Ectodermal cell (in vitro differentiated cells): ENCODE data around the gene CLDN9.

ENCODE experiments used
- H3K27ac ChIP-seq: 2 replicates; pipeline ENCODE4 v1.7.0; 2013; ENCODE audit warnings: mild to moderate bottlenecking, low read depth, low read length; ENCODE audit not compliant: insufficient read depth, poor library complexity, severe bottlenecking
- H3K27me3 ChIP-seq: 2 replicates; pipeline ENCODE4 v1.7.0; 2013; ENCODE audit warnings: mild to moderate bottlenecking, low read length; ENCODE audit not compliant: insufficient read depth, control insufficient read depth, poor library complexity, severe bottlenecking
- H3K36me3 ChIP-seq: one replicate; pipeline ENCODE4 v1.7.0; 2013; ENCODE audit warnings: low read length; ENCODE audit not compliant: control insufficient read depth, insufficient read depth
- H3K4me1 ChIP-seq: one replicate; pipeline ENCODE4 v1.7.0; 2013; ENCODE audit warnings: low read length; ENCODE audit not compliant: control insufficient read depth, insufficient read depth
- H3K4me3 ChIP-seq: 2 replicates; pipeline ENCODE4 v1.7.0; 2013; ENCODE audit warnings: low read depth, low read length, control low read depth; ENCODE audit not compliant: insufficient read depth
- H3K9me3 ChIP-seq: 2 replicates; pipeline ENCODE4 v1.7.0; 2013; ENCODE audit warnings: mild to moderate bottlenecking, low read length, moderate library complexity; ENCODE audit not compliant: control insufficient read depth
- WGBS, 2 experiments: methylation state at CpG; one replicate each; pipeline ENCODE4 v1.1.7; 2013; ENCODE audit warnings: missing lambda C conversion rate in 2 of 2; 5-methylcytosine and 5-hydroxymethylcytosine counted together

The CLDN9 gene

DNA sequence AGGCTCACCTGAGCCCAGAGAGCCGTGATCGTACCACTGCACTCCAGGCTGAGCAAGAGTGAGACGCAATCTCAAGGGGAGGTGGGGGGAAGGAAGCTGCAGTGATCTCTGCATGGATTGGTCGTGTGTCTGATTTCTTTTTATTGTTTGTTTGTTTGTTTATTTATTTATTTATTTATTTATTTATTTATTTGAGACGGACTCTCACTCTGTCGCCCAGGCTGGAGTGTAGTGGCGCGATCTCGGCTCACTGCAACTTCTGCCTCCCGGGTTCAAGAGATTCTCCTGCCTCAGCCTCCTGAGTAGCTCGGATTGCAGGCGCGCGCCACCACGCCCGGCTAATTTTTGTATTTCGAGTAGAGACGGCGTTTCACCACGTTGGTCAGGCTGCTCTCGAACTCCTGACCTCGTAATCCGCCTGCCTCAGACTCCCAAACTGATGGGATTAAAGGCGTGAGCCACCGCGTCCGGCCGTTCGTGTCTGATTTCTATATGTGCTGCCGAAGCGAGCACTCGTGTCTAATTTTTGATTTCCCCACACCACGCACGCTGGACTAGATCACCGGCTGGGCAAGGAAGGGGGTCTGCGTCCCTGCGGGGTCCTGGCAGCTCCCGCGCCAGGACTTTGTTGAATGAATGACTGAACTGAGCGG is 7.0 kb downstream of the CLDN9 start:
- 48% methylated on average over 39 to 40 of the region's 40 CpGs for WGBS, 2 experiments
- peak overlapping the region; percentile 56 for H3K4me3 ChIP-seq
- H3K27ac ChIP-seq, result no peak overlapping the region
- H3K4me1 ChIP-seq, result peaks cover 29% of the 10 kb centered on the region
- no peaks in the 10 kb centered on the region for H3K36me3 ChIP-seq
- H3K27me3 ChIP-seq, result peaks cover 5% of the 10 kb centered on the region
- H3K9me3 ChIP-seq, result no peaks in the 10 kb centered on the region

DNA sequence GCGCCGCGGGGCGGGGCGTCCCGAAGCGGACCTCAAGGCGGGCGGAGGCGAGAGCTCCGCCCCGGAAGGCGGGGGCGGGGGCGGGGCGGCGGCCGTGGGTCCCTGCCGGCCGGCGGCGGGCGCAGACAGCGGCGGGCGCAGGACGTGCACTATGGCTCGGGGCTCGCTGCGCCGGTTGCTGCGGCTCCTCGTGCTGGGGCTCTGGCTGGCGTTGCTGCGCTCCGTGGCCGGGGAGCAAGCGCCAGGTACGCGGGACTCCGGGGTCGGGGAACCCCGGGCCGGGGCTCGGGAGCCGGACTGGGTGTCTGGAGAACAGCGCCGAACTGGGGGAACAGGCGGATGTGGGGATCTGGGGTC is 7.5 kb downstream of the CLDN9 start, which contains the start of gene TNFRSF12A:
Gene TNFRSF12A (plus strand): TSS at position 122 of the 357 bp plus-strand sequence. CDS start 30 bp downstream, at position 152.
- H3K36me3 ChIP-seq, result no peaks in the 10 kb centered on the region
- H3K27ac ChIP-seq, result peak within 1 kb of the TSS; percentile 83
- H3K4me3 ChIP-seq, result peak within 1 kb of the TSS; percentile 56
- no peaks in the 10 kb centered on the region for H3K9me3 ChIP-seq
- peaks cover 5% of the 10 kb centered on the region for H3K27me3 ChIP-seq
- H3K4me1 ChIP-seq, result peaks cover 25% of the 10 kb centered on the region
- 0% methylated on average over 49 of the region's 49 CpGs for WGBS, 2 experiments

DNA sequence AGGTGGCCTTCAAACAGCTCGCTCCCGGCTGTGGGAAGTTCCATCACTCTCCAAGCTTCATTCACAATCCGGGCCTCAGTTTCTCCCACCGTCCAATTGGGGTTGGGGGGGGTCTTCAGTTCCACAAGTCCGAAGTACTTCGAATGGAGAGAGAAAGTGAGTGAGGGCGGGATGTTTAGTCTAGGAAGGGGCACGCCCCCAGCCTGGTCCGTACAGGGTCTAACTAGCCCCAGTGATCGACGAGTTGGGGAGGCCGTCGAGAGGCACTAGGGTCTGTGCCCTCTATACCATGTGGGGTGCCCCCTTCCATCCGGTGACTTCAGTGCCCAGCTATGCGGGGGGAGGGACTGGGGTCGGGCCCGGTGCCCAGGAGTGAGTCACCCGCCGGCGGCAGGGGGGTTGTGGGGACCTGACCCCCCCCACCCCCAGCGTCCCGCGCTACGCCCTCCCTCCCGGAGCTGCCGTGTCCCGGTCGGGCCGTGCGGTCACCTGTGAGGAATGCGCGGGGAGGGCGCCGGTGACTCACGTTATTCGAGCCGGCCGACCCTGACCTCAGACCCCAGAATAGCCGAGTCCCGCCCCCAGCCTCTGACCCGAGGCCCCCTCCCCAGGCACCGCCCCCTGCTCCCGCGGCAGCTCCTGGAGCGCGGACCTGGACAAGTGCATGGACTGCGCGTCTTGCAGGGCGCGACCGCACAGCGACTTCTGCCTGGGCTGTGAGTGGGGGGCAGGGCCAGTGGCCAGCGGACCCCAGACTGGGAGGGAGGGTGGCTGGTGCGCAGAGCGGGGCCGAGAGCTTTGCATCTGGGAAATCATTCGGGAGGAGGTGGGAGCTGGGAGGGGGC is 8.1 kb downstream of the CLDN9 start:
- H3K36me3 ChIP-seq, result peaks cover 6% of the 10 kb centered on the region
- peak overlapping the region; percentile 83 for H3K27ac ChIP-seq
- H3K4me3 ChIP-seq, result peak overlapping the region; percentile 56
- H3K4me1 ChIP-seq, result peaks cover 25% of the 10 kb centered on the region
- WGBS, 2 experiments, result 0% methylated on average over 57 of the region's 57 CpGs
- peaks cover 5% of the 10 kb centered on the region for H3K27me3 ChIP-seq
- H3K9me3 ChIP-seq, result no peaks in the 10 kb centered on the region

- Histone ChIP-seq H3K36me3 (peaks cover 13% of the 10 kb centered on the region), H3K27me3 (peaks cover 5% of the 10 kb centered on the region), H3K27ac (peak overlapping the region; percentile 83), H3K4me1 (peaks cover 25% of the 10 kb centered on the region), H3K9me3 (no peaks in the 10 kb centered on the region), H3K4me3 (peak overlapping the region; percentile 56)
- WGBS, 2 experiments, result 0 to 1% methylated on average over 24 to 25 of the region's 25 CpGs
These were observed 8.9 kb downstream of the CLDN9 start for GRCh38 chr16:3021449-3022207.

- 6 to 10% methylated on average over 7 to 8 of the region's 8 CpGs for WGBS, 2 experiments
- peak overlapping the region; percentile 83 for H3K27ac ChIP-seq
- H3K36me3 ChIP-seq, result peaks cover 17% of the 10 kb centered on the region
These were observed 9.5 kb downstream of the CLDN9 start for GRCh38 chr16:3022208-3022683.

DNA sequence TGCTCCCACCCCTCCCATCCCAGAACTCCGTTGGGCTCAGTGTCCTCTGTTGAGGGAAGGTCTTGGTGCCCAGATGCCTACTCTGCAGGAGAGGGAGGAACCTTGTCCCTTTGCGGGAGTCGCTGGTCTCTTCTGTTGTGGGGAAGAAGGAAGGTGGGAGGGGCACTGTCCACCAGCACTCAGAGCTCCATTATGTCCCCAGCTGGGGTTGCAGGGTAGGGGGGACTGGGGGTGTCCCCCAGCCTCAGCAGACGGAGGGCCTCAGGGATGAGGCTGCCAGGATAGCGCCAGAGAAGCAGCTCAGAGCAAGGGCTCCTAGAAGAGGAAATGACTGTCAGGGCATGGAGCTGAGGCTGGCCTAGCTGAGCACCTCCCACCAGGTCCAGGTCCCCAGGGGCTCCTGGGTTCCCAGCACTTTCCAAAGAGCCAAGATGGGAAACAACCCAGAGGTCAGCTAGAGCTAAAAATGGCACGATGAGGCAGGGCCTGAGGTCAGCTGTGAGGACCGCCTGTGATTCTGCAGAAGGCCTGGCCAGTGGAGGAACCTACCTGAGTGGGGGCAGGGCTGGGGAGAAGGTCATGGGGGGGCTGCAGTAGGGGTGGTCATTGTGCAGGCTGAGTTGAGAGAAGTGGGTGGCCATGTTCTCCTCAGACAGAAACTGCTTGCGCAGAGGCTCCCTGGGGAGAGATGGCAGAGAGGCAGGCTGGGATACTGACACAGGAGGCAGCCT is 10.1 kb downstream of the CLDN9 start:
- Histone ChIP-seq H3K27ac (peak overlapping the region; percentile 83), H3K9me3 (no peaks in the 10 kb centered on the region), H3K4me1 (peaks cover 25% of the 10 kb centered on the region), H3K36me3 (peaks cover 17% of the 10 kb centered on the region), H3K27me3 (no peaks in the 10 kb centered on the region), H3K4me3 (peak overlapping the region; percentile 60)
- WGBS, 2 experiments, result 27 to 33% methylated on average over 8 of the region's 8 CpGs

More at GRCh38 chr16:3022208-3022683, 9.5 kb downstream of the CLDN9 start:
- H3K4me1 ChIP-seq, result peaks cover 25% of the 10 kb centered on the region
- peaks cover 3% of the 10 kb centered on the region for H3K27me3 ChIP-seq
- no peaks in the 10 kb centered on the region for H3K9me3 ChIP-seq
- peak overlapping the region; percentile 56 for H3K4me3 ChIP-seq

GRCh38 chr16:3023415-3023668 is 10.6 kb downstream of the CLDN9 start:
- H3K9me3 ChIP-seq, result no peaks in the 10 kb centered on the region
- H3K4me1 ChIP-seq, result peaks cover 25% of the 10 kb centered on the region
- peak overlapping the region; percentile 79 for H3K27ac ChIP-seq
- H3K4me3 ChIP-seq, result peak overlapping the region; percentile 60
- H3K36me3 ChIP-seq, result peaks cover 17% of the 10 kb centered on the region
- WGBS, 2 experiments, result 4% methylated on average over 6 of the region's 6 CpGs
- H3K27me3 ChIP-seq, result peaks cover under 1% of the 10 kb centered on the region

GRCh38 chr16:3023669-3024478 is 11.2 kb downstream of the CLDN9 start, which contains the start of the genes HCFC1R1 and THOC6:
HCFC1R1 (minus strand) TSS chr16:3023942; CDS start chr16:3023941, 1 bp downstream.
THOC6 (plus strand) TSS chr16:3024035; CDS start chr16:3024327, 292 bp downstream.
- H3K9me3 ChIP-seq, result no peaks in the 10 kb centered on the region
- peaks cover 17% of the 10 kb centered on the region for H3K36me3 ChIP-seq
- peaks cover 23% of the 10 kb centered on the region for H3K4me1 ChIP-seq
- peak within 1 kb of the TSS; percentile 60 for H3K4me3 ChIP-seq
- WGBS, 2 experiments, result 0 to 1% methylated on average over 69 of the region's 69 CpGs
- H3K27me3 ChIP-seq, result peaks cover 6% of the 10 kb centered on the region
- peak within 1 kb of the TSS; percentile 83 for H3K27ac ChIP-seq
